GM23338 (cell line): ENCODE measurements around the gene RNF41. TPM values are rescaled to one million over a fixed set of nuclear protein-coding genes. Genes with fewer than 3 reads are reported as not detected.

Experiments used
- ATAC-seq: fragments of 200-7000 bp; cut with Tn5 transposase; 3 replicates; pipeline ENCODE4 v1.9.1; 2020
- DNase-seq: peaks from one replicate; pipeline ENCODE4 v3.0.0-alpha.2; 2015; ENCODE audit warnings: low spot score
- H2AFZ ChIP-seq: fragments of 200-600 bp; sonication (generic); 2 replicates; pipeline ENCODE4 v1.8.0; 2016; ENCODE audit warnings: antibody characterized with exemption, mild to moderate bottlenecking, moderate library complexity
- H3F3A ChIP-seq: fragments of 200-600 bp; sonication (generic); replicated peaks from 2 replicates; pipeline ENCODE4 v1.8.0; 2017; ENCODE audit warnings: antibody characterized with exemption, mixed run types, low read depth
- H3K27ac ChIP-seq: fragments of 200-600 bp; sonication (generic); 2 replicates; pipeline ENCODE4 v1.6.1; 2016; ENCODE audit warnings: low read depth
- H3K27me3 ChIP-seq: fragments of 200-600 bp; sonication (generic); 2 replicates; pipeline ENCODE4 v1.8.0; 2016; ENCODE audit warnings: mild to moderate bottlenecking, mixed run types, moderate library complexity; ENCODE audit not compliant: insufficient read depth
- H3K36me3 ChIP-seq: fragments of 200-600 bp; sonication (generic); 2 replicates; pipeline ENCODE4 v1.8.0; 2016; ENCODE audit warnings: mild to moderate bottlenecking; ENCODE audit not compliant: insufficient read depth
- H3K4me1 ChIP-seq: fragments of 200-600 bp; sonication (generic); 2 replicates; pipeline ENCODE4 v1.8.0; 2016; ENCODE audit warnings: mild to moderate bottlenecking, moderate library complexity; ENCODE audit not compliant: insufficient read depth
- H3K4me2 ChIP-seq: fragments of 200-600 bp; sonication (generic); 2 replicates; pipeline ENCODE4 v1.7.1; 2017; ENCODE audit warnings: mixed run types
- H3K4me3 ChIP-seq: fragments of 200-600 bp; sonication (generic); 2 replicates; pipeline ENCODE4 v1.6.1; 2016; ENCODE audit warnings: mixed run types
- H3K79me2 ChIP-seq: fragments of 200-600 bp; sonication (generic); replicated peaks from 2 replicates; pipeline ENCODE4 v1.8.0; 2017; ENCODE audit warnings: mild to moderate bottlenecking; ENCODE audit not compliant: insufficient read depth
- H3K9me2 ChIP-seq: fragments of 200-600 bp; sonication (generic); 2 replicates; pipeline ENCODE4 v1.8.0; 2017; ENCODE audit not compliant: insufficient read depth
- H4K20me1 ChIP-seq: fragments of 200-600 bp; sonication (generic); replicated peaks from 2 replicates; pipeline ENCODE4 v1.8.0; 2017; ENCODE audit warnings: mild to moderate bottlenecking; ENCODE audit not compliant: insufficient read depth
- H3K27ac Mint-ChIP-seq: 2 replicates; pipeline ENCODE4 v1.8.0; 2020; ENCODE audit warnings: inconsistent platforms, mild to moderate bottlenecking, moderate library complexity, mixed read lengths
- H3K27me3 Mint-ChIP-seq: 3 replicates; pipeline ENCODE4 v1.8.0; 2022; ENCODE audit warnings: low read depth, mild to moderate bottlenecking, moderate library complexity, mixed read lengths, inconsistent platforms; ENCODE audit not compliant: insufficient read depth, poor library complexity
- H3K36me3 Mint-ChIP-seq: 3 replicates; pipeline ENCODE4 v1.8.0; 2021; ENCODE audit warnings: low read depth, mild to moderate bottlenecking, inconsistent platforms, moderate library complexity, mixed read lengths
- H3K4me1 Mint-ChIP-seq: 3 replicates; pipeline ENCODE4 v1.8.0; 2020; ENCODE audit warnings: mild to moderate bottlenecking, inconsistent platforms, mixed read lengths
- H3K4me3 Mint-ChIP-seq: 3 replicates; pipeline ENCODE4 v1.8.0; 2021; ENCODE audit warnings: moderate library complexity, mild to moderate bottlenecking, inconsistent platforms, mixed read lengths
- H3K9me3 Mint-ChIP-seq: 3 replicates; pipeline ENCODE4 v1.8.0; 2020; ENCODE audit warnings: moderate library complexity, mild to moderate bottlenecking, inconsistent platforms, mixed read lengths
- CTCF ChIP-seq, 2 experiments: fragments of 200-600 bp in 1 of 2; sonication (generic) in 1 of 2; conservative IDR thresholded peaks; 2 replicates each; pipeline versions ENCODE4 v1.5.1 to v1.6.1; 2016 to 2017; ENCODE audit warnings: antibody characterized with exemption in 2 of 2, low read depth in 2 of 2, mild to moderate bottlenecking in 2 of 2, moderate library complexity in 1 of 2
- ETS1 ChIP-seq: IDR thresholded peaks from 2 replicates; pipeline ENCODE4 v1.6.1; 2016; ENCODE audit warnings: antibody characterized with exemption
- EZH2 ChIP-seq: fragments of 200-600 bp; sonication (generic); IDR thresholded peaks from one replicate; pipeline ENCODE4 v1.8.0; 2017; ENCODE audit warnings: antibody characterized with exemption, mild to moderate bottlenecking, low read depth; ENCODE audit not compliant: unreplicated experiment
- EZH2phosphoT487 ChIP-seq: fragments of 200-600 bp; sonication (generic); IDR thresholded peaks from one replicate; pipeline ENCODE4 v1.8.1; 2018; ENCODE audit warnings: antibody characterized with exemption; ENCODE audit not compliant: unreplicated experiment
- JUNB ChIP-seq: IDR thresholded peaks from one replicate; pipeline ENCODE4 v1.6.1; 2016; ENCODE audit warnings: antibody characterized with exemption; ENCODE audit not compliant: unreplicated experiment
- NANOG ChIP-seq: IDR thresholded peaks from 2 replicates; pipeline ENCODE4 v1.6.1; 2016; ENCODE audit warnings: antibody characterized with exemption, borderline replicate concordance
- POLR2AphosphoS5 ChIP-seq: IDR thresholded peaks from 2 replicates; pipeline ENCODE4 v1.6.1; 2016; ENCODE audit warnings: antibody characterized with exemption, low read depth
- STAT1 ChIP-seq: IDR thresholded peaks from one replicate; pipeline ENCODE4 v1.6.1; 2016; ENCODE audit warnings: antibody characterized with exemption; ENCODE audit not compliant: unreplicated experiment
- ZNF114 ChIP-seq: fragments of 250-450 bp; sonication (Bioruptor Pico); IDR thresholded peaks from 2 replicates; pipeline ENCODE4 v1.5.0; 2020; ENCODE audit warnings: mild to moderate bottlenecking, moderate library complexity
- ZNF331 ChIP-seq: fragments of 250-450 bp; sonication (Bioruptor Pico); IDR thresholded peaks from 2 replicates; pipeline ENCODE4 v1.5.0; 2020; ENCODE audit warnings: low read depth, mild to moderate bottlenecking, moderate library complexity
- polyA plus RNA-seq: library from polyadenylated mRNA; unstranded; fragments of >200 nt; fragmentation: Nextera tagmentation; extraction: Ambion mirVana; gene quantifications from 2 replicates; pipeline ENCODE4 v1.2.1, GENCODE V29; 2016
- total RNA-seq: library from RNA; depleted of rRNA; stranded (reverse); fragments of >200 nt; shearing (Covaris generic); gene quantifications from 2 replicates; pipeline ENCODE4 v1.2.3, GENCODE V29; 2014
- TF ChIP-seq, protein P1 (sequence below): IDR thresholded peaks from one replicate; pipeline ENCODE4 v1.6.1; 2018; ENCODE audit warnings: antibody characterized with exemption; ENCODE audit not compliant: unreplicated experiment

The RNF41 gene
- total and polyA plus RNA-seq, 2 experiments from 2014 or later: 15.3 to 77.1 TPM

- Mint-ChIP-seq H3K36me3 (peaks cover 65% of the 10 kb centered on the region), H3K9me3 (no peaks in the 10 kb centered on the region), H3K27me3 (peaks cover 16% of the 10 kb centered on the region), H3K4me3 (no peak overlapping the region), H3K4me1 (peaks cover 5% of the 10 kb centered on the region; the same call in 1 of the 3 replicates), H3K27ac (no peak overlapping the region)
- Histone ChIP-seq H3K36me3 (peaks cover 43% of the 10 kb centered on the region), H3K9me2 (no peaks in the 10 kb centered on the region), H3K27me3 (no peaks in the 10 kb centered on the region), H2AFZ (no peak overlapping the region), H3K27ac (no peak overlapping the region), H3K4me1 (no peaks in the 10 kb centered on the region), H3K4me3 (no peak overlapping the region), H3K79me2 (no peaks in the 10 kb centered on the region), H3F3A (peaks cover under 1% of the 10 kb centered on the region), H4K20me1 (peaks cover 9% of the 10 kb centered on the region; the same call in 1 of the 2 replicates), H3K4me2 (no peak overlapping the region)
- TF ChIP-seq CTCF (conservative IDR thresholded peaks at IDR 0.05; ENCODE audit: low read depth in 2 of 2) (no peak), JUNB (no peak), EZH2phosphoT487 (no peak), POLR2AphosphoS5 (no peak), ZNF331 (CRISPR knock-in tag) (no peak), STAT1 (no peak), ETS1 (no peak), EZH2 (no peak), NANOG (no peak), ZNF114 (CRISPR knock-in tag) (no peak)
- TF ChIP-seq, protein P1, sequence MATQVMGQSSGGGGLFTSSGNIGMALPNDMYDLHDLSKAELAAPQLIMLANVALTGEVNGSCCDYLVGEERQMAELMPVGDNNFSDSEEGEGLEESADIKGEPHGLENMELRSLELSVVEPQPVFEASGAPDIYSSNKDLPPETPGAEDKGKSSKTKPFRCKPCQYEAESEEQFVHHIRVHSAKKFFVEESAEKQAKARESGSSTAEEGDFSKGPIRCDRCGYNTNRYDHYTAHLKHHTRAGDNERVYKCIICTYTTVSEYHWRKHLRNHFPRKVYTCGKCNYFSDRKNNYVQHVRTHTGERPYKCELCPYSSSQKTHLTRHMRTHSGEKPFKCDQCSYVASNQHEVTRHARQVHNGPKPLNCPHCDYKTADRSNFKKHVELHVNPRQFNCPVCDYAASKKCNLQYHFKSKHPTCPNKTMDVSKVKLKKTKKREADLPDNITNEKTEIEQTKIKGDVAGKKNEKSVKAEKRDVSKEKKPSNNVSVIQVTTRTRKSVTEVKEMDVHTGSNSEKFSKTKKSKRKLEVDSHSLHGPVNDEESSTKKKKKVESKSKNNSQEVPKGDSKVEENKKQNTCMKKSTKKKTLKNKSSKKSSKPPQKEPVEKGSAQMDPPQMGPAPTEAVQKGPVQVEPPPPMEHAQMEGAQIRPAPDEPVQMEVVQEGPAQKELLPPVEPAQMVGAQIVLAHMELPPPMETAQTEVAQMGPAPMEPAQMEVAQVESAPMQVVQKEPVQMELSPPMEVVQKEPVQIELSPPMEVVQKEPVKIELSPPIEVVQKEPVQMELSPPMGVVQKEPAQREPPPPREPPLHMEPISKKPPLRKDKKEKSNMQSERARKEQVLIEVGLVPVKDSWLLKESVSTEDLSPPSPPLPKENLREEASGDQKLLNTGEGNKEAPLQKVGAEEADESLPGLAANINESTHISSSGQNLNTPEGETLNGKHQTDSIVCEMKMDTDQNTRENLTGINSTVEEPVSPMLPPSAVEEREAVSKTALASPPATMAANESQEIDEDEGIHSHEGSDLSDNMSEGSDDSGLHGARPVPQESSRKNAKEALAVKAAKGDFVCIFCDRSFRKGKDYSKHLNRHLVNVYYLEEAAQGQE: no peak
- ATAC-seq (no peak), DNase-seq (no peak)
Measured at GRCh38 chr12:56242986-56243385, 21.3 kb upstream of the RNF41 start.
